ENCODE measurements around the gene NOTCH3.

The NOTCH3 gene

DNA sequence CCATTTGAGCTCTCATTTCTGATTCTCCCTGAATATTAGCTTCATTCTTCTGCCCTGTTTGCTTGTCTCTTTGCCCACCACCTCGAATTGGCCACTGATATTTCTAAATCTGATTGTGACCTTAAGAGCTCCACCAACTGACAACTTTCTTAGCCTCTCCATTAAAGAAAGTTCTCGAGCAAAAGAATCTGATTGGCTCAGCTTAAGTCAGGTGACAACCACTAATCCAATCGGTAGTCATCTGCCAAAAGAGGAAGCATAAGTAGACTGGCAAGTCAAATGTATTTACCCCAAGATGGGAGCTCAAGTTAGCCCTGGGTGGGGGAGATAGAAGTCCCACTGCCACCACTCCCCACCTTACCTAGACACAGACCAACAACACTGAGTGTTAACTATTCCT lies 41.5 kb downstream of the NOTCH3 start:
- no peak for DNase-seq

DNA sequence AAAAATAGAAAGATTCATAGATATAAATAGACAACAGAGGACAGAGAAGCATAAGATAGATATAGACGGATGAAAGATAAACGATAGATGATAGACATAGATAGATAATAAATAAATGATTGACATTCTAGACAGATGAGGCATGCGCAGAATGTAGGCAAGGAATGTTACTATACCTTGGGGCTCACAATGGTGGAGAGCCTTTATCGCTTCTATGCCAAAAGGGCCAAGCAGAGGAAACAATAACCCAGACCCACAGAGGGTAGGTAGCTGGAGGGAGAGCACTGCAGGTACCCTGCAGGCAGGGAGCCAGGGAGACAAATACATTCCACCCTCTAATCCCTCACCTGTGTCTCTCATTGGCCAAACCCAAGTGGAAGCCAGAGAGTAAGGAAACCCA lies 44.4 kb downstream of the NOTCH3 start:
- no peak for DNase-seq

DNA sequence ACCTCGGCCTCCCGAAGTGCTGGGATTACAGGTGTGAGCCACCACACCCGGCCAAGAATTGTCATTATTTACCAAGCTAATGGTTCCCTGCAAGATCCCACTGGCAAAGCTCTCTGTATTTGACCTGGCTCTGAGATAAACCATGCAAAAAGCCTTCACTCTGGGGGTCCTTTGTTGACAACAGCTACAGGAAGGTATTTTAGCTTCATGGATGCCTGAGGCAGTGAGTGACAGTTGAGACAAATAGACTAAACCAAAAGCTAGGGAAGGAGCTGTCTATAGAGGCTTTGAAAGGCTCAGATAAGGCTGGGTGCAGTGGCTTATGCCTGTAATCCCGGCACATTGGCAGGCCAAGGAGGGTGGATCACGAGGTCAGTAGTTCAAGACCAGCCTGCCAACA lies 45.5 kb downstream of the NOTCH3 start:
- no peak for DNase-seq

DNA sequence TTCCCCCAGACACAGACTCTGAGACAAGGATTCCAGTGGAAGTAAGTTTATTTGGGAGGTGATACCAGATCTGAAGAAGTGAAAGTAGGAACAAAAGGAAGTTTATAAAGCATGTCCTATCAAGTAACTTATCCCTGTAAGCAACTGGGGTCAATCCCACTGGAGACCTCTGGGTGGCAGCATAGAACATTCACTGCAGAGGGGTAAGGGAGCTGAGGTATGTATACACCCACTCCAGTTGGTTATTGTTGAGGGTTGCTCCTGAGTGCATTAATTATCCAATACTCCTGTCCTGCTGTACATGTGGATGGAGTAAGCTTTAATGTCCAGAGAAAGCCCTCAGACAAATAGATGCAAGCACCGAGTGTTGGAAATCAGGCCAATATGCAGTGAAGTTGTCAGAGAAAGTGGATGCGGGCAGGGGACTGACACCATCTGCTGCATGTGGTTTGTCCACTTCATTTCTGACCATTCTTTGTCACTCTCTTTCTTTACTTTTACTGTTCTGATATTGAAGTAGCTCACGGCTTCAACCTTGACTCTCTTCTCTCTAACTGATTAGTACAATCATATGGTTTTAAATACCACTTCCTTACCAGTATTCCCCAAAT lies 46.7 kb downstream of the NOTCH3 start:
- peak; percentile 76 for DNase-seq

DNA sequence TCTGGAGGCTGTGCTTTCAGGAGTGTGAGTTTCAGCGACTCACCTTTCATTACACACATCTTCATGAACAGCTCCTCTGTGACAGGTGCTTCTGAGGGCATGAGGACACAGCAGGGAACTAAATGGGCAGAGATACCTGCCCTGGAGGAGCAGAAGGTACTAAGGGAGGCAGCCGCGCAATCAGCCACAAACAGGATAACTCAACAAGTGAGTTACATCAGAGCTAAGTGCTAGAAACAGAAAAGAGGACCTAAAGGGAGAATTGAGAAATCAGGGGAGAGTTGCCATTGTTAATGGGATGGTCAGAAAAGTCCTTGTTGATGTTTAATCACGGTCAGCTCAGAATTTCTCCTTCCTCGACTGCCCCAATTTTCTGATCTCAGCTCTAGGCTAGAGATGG lies 51.1 kb downstream of the NOTCH3 start:
- no peak for DNase-seq

DNA sequence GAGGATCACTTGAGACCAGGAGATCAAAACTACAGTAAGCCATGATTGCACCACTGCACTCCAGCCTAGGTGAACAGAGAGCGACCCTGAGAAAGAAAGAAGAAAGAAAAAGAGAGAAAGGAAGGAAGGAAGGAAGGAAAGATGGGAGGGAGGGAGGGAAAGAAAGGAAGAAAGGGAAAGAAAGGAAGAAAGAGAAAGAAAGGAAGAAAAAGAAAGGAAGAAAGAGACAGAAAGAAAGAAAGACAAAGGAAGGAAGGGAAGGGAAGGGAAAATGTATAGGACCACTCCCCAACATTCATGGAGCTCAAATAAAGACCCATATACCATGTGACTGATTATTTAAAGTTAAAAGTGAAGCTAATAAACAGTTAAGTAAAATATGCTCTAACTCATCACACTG lies 53.7 kb downstream of the NOTCH3 start:
- DNase-seq = no peak

DNA sequence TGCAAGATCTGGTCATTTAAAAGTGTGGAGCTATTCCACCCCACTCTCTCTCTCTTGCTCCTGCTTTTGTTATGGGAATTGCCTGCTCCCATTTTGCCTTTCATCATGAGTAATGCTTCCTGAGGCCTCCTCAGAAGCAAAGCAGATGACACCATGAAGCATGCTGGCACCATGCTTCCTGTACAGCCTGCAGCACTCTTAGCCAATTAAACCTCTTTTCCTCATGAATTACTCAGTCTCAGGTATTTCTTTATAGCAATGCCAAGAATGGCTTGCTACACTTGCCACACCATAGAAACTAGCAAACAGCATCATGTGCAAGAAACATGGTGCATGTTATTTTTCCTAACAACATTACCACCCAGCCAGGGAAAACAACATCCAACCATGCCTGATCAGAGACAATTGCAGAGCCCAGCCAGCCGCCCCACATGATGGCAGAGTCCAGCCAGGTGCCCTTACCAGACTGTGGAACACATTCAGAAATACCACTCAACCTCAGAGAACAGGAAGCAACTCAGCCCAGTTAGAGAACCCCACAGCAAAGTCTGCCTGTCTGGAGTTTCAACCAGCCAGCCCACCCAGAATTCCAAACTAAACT lies 56.6 kb downstream of the NOTCH3 start:
- no peak for DNase-seq

DNA sequence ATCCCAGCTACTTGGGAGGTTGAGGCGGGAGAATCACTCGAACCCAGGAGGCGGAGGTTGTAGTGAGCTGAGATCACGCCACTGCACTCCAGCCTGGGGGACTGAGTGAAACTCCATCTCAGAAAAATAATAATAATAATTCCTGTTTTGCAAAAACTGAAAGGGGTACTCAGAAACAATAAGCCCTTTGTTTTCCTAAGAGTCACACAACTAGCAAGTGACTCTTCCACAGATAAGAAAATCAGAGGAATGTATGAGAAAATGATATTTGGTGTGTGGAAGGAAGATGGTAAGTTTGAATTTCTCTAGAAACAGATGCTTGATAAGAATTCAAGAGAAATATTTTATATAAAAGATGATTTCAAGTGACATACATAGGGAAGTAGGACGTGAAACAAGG lies 58.5 kb downstream of the NOTCH3 start:
- no peak for DNase-seq

DNA sequence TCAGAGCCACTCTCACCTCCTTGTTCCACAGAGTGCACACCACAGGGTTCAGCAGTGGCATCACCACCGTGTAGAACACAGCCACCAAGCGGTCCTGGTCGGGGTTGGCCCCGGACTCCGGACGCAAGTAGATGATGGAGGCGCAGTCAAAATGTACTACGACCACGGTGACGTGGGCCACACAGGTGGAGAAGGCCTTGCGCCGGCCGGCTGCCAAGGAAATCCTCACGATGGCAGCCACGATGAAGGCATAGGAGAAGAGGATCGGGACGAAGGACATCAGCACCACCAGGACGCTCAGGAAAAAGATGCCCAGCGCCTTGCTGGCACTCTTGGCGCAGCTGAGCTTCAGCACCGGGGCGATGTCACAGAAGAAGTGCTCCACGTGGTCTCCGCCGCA lies 59.7 kb downstream of the NOTCH3 start:
- no peak for DNase-seq

DNA sequence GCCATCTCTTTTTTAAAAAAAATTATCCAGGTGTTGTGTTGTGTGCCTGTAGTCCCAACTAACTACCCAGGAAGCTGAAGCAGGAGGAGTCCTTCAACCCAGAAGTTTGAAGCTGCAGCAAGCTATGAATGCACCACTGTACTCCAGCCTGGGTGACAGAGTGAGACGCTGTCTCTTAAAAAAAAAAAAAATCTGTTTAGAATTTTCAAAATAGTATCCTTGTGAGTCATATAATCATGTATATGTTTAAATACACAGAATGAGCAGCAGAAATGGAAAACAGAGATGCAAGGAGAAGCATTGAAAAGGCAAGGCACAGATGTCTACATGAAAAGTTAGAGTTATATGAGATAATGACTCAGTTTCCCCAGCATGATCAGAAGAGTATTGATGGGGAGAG lies 62.4 kb downstream of the NOTCH3 start:
- no peak for DNase-seq

DNA sequence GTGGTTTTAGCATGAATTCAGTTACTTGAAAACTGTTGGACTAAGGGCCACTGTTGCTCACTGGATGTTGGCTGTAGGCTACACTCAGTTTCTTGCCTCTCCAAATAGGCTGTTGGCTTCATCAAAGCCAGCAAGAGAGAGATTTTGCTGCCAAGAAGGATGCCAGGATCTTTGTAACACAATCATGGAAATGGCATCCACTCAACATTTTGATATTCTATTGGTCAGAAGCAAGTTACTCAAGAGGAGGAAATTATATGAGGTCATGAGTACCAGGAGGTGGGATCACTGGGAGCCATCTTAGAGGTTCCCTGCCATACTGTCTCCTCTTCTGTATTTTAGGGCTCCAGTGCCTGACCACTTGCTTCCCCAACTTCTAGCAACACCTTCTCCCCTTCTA lies 63.0 kb downstream of the NOTCH3 start:
- DNase-seq = no peak

DNA sequence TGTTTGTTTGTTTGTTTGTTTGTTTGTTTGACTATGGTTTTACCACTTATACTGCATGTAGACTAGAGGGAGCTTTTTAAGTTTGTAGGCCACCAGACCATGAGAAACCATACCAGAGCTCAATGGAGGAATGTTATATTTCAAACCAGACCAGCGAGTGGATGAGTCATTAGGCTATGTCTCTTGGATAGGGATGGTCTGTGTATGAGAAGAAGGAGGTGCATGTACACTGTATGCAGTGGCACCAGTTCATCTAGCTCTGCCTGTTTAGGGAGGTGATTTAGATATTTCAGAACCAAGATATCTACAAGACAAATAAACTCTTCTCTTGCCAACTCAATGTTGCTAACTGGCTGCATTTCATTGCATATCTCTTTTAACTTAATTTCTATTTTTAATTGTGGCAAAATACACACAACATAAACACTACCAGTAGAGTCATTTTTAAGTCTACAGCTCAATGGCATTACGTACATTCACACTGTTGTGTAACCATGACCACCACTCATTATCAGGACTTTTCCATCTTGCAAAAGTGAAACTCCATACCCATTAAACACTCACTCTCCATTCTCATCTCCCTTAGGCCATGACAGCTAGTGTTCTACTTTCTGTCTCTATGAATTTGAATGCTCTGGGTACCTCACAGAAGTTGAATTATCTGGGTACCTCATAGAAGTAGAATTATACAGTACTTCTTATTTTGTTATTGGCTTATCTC lies 64.4 kb downstream of the NOTCH3 start:
- DNase-seq = no peak

DNA sequence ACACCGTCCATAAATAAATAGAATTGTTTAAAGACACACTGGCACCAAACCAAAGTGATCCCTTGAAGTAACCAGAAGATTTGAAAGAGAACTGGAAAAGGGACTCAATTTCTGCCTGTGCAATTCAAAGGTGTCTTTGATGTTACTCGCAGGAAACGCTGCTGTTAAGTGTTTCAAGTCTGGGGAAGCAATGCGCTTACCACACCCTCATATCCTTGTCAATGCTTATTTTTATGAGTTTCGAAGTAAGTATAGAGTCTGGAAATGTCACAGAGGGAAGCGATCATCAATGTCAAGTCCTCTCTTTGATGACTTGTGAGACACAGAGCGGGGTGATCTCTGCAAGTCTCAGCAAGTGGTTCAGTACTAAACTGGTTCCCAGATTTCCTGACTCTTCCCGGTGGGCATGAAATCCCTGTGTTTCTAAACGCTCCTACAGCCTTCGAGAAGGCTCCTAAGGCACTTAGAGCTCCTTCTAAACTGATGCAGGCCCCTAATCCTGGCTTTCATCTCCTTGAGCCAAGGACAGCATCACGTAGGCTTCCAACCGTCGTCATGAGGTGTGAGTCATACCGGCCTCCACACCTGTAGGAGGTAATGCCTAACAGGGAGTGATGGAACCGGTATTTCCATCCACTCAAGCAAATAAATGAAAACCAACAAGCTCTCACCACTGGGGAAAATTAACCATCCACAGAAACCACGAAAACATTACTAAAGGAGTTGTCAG lies 70.8 kb downstream of the NOTCH3 start:
- peak; percentile 30 for DNase-seq

DNA sequence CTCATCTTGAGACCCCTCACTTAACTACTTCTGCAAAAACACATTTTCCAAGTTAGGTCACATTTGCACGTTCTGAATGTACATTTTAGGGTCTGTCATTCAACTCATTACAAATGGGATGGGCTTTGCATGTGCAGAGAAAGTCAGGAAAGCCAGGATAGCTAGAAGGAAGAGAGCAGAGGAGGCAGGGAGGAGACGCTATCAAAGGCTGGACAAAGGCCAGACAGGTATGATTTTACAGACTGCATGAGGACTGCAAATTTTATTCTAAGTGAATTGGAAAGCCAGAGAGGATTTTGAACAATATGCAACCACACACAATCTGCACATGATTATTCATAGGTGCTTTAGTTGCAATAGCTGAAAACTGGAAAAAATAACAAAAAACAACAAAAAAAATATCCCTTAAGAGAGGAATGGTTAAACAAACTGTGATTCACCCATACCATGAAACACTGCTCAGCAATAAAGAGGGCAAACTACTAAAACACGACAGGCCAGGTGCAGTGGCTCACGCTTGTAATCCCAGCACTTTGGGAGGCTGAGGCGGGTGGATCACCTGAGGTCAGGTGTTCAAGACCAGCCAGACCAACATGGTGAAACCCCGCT lies 72.5 kb downstream of the NOTCH3 start:
- no peak for DNase-seq

DNA sequence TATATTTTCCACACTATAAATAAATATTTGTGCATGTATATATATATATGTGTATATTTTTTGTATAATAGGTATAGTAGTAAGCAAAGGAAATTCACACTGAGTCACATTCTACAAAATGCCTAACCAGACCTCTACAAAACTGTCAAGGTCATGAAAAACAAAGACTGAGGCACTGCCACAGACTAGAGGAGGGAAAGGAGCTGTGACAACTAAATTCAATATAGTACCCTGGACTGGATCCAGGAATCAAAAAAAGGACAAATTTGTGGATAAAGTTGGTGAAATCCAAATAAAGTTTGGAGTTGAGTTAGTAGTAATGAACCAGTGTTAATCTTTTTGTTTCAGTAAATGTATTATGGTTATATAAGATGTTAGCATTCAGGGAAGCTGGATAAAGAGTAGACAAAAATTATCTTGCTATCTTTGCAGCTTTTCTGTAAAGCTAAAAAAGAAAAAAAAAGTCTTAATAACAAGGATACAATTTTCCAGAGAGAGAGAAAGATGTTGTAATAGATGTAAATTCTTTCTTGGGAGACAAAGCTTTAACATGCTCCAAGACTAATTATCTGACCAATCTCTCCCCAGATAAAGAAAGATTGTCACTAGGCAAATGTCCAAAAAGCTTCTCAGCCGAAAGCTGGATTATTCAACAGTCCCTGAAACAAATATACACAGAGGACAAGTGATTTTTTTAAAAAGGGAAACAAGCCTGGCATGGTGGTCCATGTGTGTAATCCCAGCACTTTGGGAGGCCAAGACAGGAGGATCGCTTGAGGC lies 74.5 kb downstream of the NOTCH3 start:
- DNase-seq = no peak

DNA sequence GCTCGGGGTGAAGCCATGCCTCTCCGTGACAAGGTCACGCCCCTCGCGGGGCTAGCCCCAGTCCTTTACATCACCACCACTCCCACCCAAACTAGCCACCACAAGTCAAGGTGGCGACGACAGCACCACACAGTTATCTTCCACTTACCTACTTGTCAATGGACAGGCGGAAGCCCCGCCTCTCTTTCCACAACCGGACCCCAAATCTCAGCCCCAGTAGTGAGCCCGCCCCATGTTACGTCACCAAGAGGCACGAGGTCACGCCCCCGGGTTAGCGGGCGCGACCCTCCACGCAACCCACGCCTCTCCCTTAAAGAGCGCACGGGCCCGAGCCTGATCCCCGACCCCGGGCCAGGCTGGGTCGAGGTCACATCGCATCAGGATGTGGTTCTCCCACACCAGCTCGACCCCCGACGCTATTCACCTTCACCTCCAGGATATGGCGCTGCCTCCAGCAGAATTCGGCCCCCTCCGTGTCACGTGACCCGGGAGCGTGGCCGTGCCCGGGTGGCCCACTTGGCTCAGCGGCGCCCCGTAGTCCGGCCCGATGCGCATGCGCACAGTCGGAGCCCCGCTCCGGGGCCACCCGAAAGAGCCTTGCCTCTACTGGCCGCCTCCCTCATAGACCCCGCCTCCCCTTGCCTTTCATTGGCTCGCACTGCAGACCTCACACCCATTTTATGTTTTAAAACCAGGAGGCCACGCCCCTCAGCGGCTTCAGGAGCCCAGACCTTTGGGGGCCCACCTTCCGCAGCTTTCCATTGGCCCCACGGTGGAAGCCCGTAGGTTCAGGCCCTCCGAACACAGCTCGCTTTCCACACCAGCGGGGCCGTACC lies 75.3 kb downstream of the NOTCH3 start:
- DNase-seq = peak; percentile 100

DNA sequence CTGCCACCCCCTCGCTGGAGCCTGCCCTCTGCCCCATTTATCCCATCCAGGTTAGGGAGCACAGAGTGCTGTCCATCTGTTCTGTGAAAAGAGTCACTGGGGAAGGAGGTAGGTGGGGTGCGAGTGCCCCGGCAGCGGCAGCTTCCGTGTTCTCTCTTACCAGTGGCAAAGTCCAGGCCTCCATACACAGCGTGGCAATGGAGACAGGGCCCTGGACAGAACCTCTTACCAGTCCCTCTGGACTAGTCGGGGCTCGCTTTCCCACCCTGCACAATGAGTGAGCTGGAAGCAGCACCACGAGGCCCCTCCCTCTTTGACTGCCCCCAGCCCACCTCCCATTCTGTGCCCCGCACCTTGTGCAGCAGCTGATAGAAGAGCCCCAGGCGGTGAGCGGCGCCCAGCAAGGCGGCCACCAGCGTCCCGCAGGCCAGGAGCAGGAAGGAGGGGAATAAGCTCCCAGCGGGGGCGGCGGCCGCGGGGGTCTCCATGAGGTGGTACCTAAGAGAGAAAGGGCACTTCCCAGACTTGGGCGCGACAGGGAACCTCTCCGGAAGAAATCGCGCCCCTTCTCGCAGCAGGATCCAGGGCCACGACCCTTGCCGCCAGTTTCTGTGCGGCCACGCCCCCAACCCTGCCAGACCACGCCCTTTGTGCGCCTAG lies 76.1 kb downstream of the NOTCH3 start:
- DNase-seq = peak; percentile 76

DNA sequence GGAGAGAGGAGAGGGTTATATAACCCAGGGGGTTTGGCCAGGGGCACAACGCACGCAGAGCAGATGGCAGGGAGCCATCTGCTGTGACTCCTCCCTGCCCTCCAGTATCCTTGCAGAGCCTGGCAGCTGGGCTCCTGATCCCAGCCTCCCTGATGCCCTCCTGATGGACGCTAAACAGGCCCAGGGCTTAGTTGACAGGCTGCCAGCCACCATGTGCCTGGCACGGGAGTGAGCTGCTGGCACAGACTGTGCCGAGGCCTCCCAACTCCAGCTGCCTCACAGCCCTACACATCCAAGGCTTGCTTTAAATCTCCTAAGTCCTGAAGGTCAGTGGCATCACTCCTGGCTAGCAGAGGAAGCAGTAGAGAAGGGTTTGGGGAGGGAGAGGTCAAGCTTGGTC lies 76.9 kb downstream of the NOTCH3 start:
- peak; percentile 26 for DNase-seq

DNA sequence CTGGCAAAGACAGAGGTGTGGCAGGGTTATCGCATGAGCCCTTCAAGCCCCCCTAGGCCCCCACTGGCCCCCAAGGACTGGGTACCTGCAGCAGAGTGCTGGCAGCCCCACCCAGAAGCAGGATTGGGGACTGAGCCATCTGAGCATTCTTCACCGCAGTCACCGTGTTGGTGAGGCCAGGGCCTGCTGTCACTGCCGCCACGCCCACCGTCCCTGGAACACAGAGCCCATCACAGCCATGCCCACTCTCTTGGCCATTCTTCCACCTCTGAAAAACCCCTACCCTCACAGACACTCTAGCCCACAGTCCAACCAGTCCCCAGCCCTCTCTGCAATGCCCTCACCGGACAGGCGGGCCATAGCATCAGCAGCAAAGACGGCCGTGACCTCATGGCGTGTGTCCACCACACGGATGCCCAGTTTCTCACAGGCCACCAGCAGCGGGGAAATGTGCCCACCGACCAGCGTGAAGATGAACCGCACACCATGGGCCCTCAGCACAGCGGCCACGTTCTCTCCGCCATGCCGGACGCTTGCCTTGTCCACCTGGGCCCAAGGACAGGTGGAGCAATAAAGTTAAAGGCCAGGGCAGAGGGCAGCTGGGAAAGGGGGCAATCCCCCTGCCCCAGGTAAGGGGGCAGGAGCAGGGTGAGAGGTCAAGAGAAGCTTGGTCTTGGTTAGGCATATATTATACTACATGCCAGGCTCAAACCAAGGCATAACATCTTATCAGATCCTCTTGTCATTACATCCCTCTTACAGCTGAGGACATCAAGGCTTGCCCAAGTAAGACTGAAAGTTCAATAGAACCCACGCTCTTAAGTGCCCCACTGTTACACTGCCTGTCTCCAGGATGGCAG lies 77.5 kb downstream of the NOTCH3 start:
- no peak for DNase-seq
